ENCODE data around the gene MT1F.
"Not testable (repeated sequence)": the region's sequence is repeated elsewhere in the genome, so short reads cannot be mapped to it uniquely, and the experiment has no call there.

Gene MT1F

DNA sequence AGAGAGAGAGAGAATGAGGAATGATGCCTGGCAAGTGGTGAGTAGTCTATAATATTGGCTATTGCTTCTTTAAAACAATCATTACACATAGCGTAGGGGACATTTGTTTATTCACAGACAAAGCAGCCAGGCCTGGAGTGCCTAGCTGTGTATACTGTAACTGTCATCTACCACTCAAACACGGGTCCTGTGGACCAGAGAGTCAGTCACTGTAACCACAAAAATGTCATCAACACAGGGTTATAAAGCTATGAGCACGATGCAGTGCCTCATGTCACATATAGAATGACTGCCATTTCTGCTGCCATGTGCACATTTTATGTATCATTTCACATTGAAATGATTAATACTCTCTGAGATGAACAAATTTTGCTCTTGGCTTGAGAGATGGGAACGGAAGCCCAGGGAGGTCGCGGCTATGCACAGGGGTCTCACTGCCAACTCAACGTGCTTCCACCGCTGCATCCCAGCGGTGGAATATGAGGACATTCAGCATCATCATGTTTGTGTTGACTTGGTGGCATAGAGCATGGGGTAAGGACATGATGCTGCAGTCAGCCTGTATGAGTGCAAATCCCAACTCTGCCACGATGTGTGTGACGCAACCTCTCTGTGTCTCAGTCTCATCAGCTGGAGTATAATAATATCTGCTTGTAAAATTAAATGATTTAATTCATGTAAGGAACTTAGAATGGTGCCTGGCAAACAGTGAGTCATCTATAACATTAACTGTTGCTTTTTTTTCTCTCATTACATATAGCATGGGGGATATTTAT is 15.2 kb downstream of the MT1F start:
- no peak for DNase-seq (ENCODE audit: low read depth in 2 of 2)

DNA sequence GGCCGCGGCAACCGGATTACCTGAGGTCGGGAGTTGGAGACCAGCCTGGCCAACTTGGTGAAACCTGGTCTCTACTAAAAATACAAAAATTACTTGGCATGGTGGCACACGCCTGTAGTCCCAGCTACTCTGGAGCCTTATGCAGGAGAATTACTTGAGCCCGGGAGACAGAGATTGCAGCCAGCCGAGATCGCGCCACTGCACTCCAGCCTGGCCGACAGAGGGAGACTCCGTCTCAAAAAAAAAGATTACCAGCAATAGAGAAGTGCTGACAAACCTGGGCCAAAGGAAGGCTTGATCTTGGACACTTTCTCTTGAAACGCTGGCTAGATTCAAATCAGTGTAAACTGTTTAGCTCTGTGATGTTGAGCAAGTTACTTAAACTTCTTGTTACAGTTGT is 16.2 kb downstream of the MT1F start:
- no peak for DNase-seq (ENCODE audit: low read depth in 2 of 2)

DNA sequence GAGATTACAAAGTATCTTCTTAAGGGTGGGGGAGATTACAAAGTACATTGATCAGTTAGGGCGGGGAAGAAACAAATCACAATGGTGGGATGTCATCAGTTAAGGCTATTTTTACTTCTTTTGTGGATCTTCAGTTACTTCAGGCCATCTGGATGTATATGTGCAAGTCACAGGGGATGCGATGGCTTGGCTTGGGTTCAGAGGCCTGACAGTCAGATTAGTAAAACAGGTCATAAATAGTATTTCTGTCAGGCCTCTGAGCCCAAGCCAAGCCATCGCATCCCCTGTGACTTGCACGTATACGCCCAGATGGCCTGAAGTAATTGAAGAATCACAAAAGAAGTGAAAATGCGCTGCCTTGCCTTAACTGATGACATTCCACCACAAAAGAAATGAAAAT is 16.8 kb downstream of the MT1F start:
- not testable (repeated sequence) for DNase-seq (ENCODE audit: low read depth in 2 of 2)

GRCh38 chr16:56675685-56676210 is 18.0 kb downstream of the MT1F start:
- peak in 1 of 2 experiments; percentile 29 for DNase-seq (ENCODE audit: low read depth in 2 of 2)

- DNase-seq (ENCODE audit: low read depth in 2 of 2): no peak
Observed at GRCh38 chr16:56677474-56677873, 19.7 kb downstream of the MT1F start.

DNA sequence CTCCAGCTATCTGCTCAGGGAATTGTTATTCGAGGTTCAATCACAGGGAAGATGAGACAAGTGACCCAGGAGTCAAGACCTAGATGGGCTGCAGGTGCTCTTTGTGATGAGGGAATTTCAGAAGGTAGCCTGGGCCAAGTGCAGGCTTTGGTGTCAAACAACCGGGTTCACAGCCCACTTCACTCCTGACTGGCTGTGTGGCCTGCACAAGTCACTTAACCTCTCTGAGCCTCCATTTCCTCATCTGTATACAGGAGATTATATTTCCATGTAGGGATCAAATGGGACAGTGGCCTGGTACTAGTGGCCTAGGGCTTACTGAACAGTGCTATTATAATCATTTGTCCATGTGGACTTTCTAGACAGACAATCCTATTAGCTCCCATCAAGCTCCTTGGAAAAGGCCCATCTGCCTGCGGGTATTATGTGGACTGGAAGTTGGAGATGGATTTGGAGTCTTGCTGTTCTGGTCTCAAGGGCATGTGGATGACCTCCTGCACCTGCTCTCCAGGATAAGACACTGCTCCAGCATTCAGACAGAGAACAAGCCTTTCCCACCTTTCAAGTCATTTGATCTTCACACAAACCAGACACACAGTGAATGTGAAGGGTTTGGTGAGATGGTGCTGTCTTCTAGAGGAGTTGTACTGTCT is 21.4 kb downstream of the MT1F start:
- DNase-seq (ENCODE audit: low read depth in 2 of 2): no peak

DNA sequence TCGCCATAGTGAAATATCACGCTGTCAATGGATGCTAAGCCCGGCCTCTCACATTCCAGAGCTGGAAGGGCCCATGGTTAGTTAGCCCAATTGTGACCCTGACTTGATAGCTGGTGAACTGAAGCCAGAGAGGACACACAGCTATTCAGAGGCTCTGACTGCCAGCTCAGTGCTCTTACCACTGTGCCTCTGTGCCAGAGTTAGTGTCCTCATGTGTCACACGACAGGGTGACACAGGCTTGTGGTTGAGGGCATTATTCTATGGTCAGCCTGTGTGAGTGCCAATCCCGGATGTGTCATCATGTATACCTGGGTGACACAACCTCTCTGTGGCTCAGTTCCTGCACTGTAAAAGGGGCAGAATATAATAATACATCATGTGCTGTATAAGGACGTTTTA is 22.1 kb downstream of the MT1F start:
- DNase-seq (ENCODE audit: low read depth in 2 of 2): no peak

DNA sequence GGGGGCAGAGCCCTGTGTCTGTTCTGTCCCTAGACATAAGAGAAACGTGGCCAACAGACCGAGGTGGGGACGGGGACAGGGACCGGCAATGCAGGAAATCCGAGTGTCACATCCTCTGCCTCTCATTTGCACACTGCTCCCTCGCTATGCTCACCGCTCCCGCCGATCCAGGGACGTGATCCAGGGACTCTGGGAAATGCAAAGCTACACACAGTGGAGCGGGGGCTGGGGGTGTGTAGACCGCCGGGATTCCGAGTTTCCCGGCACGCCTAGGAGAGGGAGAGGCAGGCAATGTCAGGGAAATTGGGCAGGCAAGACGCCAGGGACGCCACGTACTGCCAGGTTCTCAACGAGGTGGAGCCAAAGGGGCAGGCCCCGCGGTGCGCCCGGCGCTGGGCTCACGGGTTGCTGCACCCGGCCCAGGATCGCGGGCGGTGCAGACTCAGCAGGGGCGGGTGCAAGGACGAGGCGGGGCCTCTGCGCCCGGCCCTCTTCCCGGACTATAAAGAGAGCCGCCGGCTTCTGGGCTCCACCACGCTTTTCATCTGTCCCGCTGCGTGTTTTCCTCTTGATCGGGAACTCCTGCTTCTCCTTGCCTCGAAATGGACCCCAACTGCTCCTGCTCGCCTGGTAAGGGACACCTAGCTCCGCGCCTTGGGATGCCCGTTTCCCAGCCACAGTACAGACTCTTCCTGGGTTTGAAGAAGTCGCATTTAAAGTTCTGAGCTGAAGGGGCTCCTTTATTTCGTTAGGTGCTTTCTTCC is 24.4 kb downstream of the MT1F start, which contains the start of gene MT1X:
MT1X (plus strand) TSS at position 532 of the 764 bp plus-strand sequence; CDS start at position 603, 71 bp downstream.
- peak; percentile 85 to 87 for DNase-seq (ENCODE audit: low read depth in 2 of 2)

DNA sequence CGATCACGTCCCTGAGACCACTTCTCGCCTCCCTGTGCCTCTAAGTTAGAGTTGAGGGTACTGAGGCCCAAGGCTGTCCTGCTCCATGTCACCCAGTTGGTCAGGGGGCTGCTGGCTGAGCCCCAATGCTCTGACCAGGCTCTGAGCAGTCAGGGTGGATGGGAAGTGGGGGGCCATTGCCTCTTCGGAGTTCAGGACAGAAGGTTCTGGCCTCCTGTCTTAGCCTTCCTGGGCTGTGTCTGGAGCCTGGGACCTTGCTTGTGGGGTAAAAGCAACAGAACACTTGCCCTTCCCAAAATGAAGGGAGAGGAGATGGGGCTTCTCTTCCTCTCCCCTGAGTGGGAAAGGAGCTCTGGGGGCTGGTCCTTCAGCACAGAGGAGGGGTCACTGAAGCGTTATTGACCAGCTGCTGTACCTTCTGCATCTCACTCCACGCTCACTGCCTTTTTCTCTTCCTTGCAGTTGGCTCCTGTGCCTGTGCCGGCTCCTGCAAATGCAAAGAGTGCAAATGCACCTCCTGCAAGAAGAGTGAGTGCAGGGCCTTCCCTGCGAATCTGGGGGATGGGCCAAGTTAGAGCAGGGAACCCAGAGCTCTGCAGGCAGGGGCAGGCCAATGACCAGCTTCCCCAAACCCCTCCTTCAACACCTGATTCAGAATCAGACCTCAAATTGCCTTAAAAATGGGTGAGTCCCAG is 25.1 kb downstream of the MT1F start:
- DNase-seq (ENCODE audit: low read depth in 2 of 2): no peak

- DNase-seq (ENCODE audit: low read depth in 2 of 2): no peak
Observed at GRCh38 chr16:56683424-56684172, 25.8 kb downstream of the MT1F start.

- DNase-seq (ENCODE audit: low read depth in 2 of 2): no peak
Observed at GRCh38 chr16:56684256-56684925, 26.6 kb downstream of the MT1F start.

- DNase-seq (ENCODE audit: low read depth in 2 of 2): no peak
Observed at GRCh38 chr16:56684926-56685590, 27.3 kb downstream of the MT1F start.

GRCh38 chr16:56686758-56687157 is 29.0 kb downstream of the MT1F start:
- no peak for DNase-seq (ENCODE audit: low read depth in 2 of 2)

- no peak for DNase-seq (ENCODE audit: low read depth in 2 of 2)
Observed at GRCh38 chr16:56688762-56689161, 31.0 kb downstream of the MT1F start.

DNA sequence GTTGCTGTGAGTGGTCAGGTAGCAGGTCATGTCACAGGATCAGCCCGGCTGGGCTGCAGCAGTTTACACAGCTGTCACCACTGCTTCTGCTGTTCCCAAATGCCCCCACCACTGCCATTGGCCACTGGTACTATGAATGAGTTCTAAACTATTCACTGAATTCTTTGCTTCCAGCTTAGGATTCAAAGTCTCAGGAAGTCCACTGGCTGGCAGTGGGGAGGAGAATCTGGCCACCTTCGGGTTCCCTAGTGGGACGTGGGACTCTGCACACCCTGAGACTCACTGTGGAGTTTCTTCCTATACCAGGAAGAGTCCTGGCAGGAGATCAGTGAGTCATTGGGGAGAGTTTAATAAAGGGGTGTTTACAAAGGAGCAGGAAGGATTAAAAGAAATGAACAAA is 31.4 kb downstream of the MT1F start:
- DNase-seq (ENCODE audit: low read depth in 2 of 2): no peak

GRCh38 chr16:56690420-56691122 is 32.8 kb downstream of the MT1F start:
- DNase-seq (ENCODE audit: low read depth in 2 of 2): no peak

GRCh38 chr16:56691885-56692284 is 34.1 kb downstream of the MT1F start:
- no peak for DNase-seq (ENCODE audit: low read depth in 2 of 2)

DNA sequence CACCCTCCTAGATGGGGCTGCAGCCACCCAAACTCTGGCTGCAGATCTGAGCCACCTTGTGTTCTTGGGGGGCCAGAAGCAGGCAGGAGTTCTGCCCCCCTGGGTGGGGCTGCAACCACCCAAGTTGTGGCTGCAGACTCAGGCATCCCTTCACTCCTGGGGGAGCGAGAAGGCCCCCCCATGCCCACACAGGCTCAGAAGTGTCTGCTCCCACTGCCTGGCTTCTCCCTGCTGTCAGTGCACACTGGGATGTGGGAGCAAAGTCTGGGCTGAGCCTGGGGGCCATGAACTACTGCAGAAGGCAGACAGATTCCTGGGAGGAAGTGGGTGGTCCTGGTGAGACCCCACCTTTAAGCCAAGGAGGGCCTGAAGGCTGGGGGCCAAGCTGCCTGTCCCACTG is 37.5 kb downstream of the MT1F start:
- DNase-seq (ENCODE audit: low read depth in 2 of 2): no peak

GRCh38 chr16:56697456-56698155 is 39.8 kb downstream of the MT1F start:
- no peak for DNase-seq (ENCODE audit: low read depth in 2 of 2)
